Measurements from ENCODE around the gene CFAP65. TPM values are rescaled to one million over a fixed set of nuclear protein-coding genes. Genes with fewer than 3 reads are reported as not detected.

The CFAP65 gene
- total RNA-seq, 1 donor from 2014 or later, result 0.05 TPM

DNA sequence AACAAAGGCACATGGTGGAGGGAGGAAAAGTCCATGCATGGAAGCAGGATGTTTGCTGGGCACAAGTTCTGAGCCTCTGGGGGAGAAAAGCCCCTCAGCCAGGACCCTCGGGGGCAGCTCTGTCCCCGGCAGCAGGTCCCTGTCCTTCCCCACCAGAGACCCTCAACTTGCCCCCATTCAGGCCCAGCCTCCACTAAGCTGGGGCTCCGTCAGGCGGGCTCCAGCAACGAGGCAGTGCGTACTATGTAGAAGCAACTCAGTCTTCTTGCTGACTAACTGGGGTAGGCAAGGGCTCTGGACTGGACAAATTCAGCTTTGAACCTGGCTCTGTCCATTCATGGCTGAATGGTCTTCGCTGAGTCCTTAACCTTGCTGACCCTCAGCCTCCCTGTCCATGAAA, 23.0 kb downstream of the CFAP65 start:
- ATAC-seq (no peak), DNase-seq (ENCODE audit: low spot score) (no peak)

GRCh38 chr2:219017201-219017931, 23.9 kb downstream of the CFAP65 start:
- no peak for DNase-seq (ENCODE audit: low spot score)

GRCh38 chr2:219016721-219017120, 24.6 kb downstream of the CFAP65 start:
- no peak for ATAC-seq
- no peak for DNase-seq (ENCODE audit: low spot score)

More at GRCh38 chr2:219017201-219017931, 23.9 kb downstream of the CFAP65 start:
- ATAC-seq, result no peak

GRCh38 chr2:219010873-219011272, 30.4 kb downstream of the CFAP65 start:
- DNase-seq (ENCODE audit: low spot score) (no peak), ATAC-seq (no peak)

DNA sequence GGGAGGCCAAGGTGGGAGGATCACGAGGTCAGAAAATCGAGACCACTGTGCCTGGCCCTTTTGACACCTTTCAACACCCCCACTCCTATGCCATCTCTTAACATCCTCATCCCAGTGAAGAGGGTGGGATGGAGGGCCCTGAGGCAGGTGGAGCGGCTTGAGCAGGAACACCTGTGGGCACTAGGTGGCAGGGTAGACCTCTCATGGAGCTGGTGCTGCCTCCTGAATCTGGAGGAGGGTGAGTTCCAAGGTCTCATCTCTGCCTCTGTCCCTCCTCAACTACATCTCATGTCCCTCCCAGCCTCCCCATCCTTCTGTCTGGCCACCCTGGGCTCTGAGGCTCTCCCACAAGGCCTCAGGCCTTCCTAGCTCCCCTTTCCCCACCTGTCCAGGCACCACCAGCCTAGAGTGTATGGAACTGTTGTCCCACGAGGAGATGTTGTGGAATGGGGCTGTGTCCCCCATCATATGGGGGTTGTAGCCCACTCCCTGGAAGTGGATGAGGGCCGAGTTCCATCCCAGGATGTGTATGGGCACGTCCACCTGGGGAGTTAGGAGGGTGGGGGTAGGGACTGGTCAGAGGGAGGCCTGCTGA, 31.1 kb downstream of the CFAP65 start:
- DNase-seq (ENCODE audit: low spot score), result no peak

GRCh38 chr2:219009294-219009693, 32.0 kb downstream of the CFAP65 start:
- DNase-seq (ENCODE audit: low spot score) (no peak), ATAC-seq (no peak)

More for the DNA sequence above, 31.1 kb downstream of the CFAP65 start:
- ATAC-seq, result peak; percentile 94

DNA sequence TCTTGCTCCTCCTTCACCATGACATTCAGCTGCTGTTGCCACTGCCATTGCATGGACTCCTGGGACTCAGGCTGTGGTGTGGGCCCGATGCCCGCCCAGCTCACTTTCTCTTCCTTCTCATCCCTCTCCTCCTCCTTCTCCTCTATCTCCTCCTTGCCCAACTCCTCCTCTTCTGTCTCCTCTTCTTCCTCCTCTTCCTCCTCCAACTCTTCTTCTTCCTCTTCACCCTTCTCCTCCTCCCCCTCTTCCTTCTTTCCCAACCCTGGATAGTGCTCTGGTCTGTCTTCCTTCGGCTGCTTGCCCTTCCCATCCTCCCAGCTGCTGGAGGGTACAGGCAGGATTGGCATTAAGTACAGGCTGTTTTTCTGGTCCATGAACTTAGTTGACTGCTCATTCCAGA, 37.3 kb downstream of the CFAP65 start:
- DNase-seq (ENCODE audit: low spot score) (no peak), ATAC-seq (no peak)

DNA sequence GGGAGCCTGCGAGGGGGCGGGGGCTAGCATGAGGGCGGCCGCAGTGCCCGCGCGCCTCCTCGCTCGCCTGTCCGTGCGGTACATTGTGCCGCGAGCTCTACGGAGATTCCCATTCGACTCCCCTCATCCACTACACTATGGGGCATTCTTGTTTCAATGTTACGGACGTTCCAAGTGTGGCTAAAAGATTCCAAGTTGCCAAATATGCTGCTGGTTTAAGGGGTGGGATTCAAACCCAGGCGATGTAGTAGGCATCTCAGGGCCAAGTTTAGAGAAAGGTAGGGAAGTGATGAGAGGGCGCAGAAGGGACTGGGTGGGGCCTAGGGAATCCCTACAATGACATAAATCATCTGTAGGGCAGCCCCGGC, 38.1 kb downstream of the CFAP65 start:
- ATAC-seq, result no peak
- DNase-seq (ENCODE audit: low spot score), result no peak

DNA sequence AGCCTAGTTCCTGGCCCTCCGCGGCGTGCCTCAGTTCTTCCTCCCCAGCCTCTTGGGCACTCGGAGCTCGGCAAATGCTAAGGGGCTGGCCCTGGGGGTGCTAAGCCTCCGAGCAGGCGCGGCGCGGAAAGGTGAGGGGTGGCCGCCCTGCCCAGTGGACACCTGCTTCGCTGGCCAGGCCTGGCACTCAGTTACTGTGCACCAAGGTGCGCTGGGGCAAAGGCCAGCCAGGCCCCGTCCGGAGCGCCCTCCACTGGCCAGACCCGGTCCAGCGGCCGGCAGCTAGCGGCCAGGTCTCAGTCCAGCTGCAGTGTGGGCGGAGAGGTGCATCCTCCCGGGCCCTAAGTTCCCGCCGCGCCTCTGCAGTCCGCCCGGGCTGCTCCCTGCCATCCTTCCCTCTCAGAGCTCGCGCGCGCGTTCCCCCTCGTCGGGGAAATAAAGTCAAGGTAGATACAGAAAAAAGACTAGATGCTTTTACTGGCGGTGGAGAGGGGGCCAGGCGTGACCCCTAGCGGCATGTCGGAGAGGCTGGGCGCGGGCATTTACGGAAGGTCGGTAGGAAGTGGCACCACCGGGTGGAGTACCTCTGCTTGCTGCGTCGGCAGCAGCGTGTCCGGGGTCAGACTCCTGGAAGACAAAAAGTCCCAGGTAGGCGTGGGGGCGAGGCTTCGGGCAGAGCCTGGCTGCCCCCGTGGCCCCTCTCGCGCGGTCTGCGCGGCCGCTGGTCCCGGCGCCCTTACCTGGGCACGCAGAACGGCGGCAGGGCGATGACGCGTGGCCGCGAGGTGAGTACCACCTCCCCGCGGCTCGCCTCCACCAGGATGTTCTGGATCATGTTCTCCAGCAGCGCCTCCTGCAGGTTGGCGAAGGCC, 38.7 kb downstream of the CFAP65 start:
- peak; percentile 94 for DNase-seq (ENCODE audit: low spot score)
- ATAC-seq, result peak; percentile 86

GRCh38 chr2:219001577-219002394, 39.5 kb downstream of the CFAP65 start:
- ATAC-seq (peak; percentile 82), DNase-seq (ENCODE audit: low spot score) (peak; percentile 98)

- no peak for DNase-seq (ENCODE audit: low spot score)
- no peak for ATAC-seq
Observed at GRCh38 chr2:219001100-219001576, 40.2 kb downstream of the CFAP65 start.

- ATAC-seq (no peak), DNase-seq (ENCODE audit: low spot score) (no peak)
Observed at GRCh38 chr2:219000569-219000960, 40.8 kb downstream of the CFAP65 start.

GRCh38 chr2:218999881-219000568, 41.3 kb downstream of the CFAP65 start:
- DNase-seq (ENCODE audit: low spot score) (no peak), ATAC-seq (no peak)

DNA sequence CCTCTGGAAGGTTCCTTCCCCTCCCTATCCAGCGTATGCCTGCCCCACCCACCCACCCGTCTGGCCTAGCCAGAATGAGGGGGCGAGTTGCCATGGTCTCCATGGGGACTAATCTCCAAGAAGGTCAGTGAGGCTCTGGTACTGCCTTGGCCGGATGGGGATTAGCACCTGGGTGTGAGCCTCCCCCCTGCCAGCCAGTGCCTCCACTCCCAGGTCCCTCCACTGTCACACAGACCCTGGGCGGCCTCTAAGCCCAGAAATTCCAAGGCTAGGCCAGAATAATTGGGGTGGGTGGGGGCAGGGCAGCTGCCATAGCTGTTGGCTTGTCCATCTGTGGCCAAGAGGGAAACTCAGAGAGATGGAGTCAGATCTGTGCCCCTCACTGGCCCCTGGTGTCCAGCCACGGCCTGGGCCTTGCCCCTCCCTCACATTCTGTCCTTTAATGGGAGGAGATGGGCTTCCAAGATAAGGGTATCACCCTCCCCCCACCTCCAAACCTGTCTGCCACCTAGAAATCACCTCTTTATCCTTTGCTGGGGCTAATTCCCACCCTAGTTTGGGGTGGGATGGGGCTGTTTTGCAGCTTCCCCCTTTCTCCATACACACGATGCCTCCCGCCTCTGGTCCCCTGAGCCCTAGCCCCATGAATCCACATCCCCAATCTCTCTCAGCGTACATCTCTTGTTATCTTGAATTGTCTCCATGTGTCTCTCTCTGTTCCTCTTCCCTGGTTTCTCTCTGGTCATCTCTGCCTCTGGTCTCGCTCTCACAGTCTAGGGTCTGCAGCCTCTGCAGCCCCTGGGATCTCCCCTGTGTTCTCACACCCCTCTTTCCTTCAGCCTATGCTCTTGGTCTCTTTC, 42.1 kb downstream of the CFAP65 start:
- DNase-seq (ENCODE audit: low spot score) (no peak), ATAC-seq (no peak)

DNA sequence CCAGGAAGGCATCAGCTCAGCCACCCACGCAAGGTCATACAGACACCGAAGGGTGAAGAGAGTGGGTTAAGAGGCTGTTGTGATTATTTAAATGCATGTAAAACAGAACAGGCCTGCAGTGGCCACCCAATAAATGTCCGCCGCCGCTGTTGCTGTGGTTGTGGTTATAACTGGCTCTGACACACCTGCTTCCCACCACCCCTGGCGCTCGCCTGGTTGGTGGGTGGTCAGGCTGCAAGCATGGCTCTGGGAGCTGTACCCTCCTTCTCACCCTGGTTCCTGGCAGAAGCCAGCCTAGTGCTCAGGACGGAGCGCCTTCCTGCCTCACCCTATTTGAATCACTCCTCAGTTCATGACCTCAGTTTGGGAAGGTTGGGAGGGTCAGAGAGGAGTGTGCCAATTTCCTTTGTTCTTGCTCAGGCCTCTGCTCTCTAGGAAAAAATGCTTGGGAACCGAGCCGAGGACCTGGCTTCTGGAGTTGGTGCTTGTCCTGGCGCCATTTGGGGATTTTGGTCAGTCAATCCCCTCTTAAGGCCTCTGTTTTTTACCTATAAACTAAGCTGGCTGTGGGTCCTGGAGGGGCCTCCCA, 42.8 kb downstream of the CFAP65 start:
- ATAC-seq (no peak), DNase-seq (ENCODE audit: low spot score) (no peak)

GRCh38 chr2:218997731-218998130, 43.6 kb downstream of the CFAP65 start:
- no peak for DNase-seq (ENCODE audit: low spot score)
- ATAC-seq, result no peak

GRCh38 chr2:218996937-218997336, 44.4 kb downstream of the CFAP65 start:
- ATAC-seq, result peak; percentile 18
- no peak for DNase-seq (ENCODE audit: low spot score)

DNA sequence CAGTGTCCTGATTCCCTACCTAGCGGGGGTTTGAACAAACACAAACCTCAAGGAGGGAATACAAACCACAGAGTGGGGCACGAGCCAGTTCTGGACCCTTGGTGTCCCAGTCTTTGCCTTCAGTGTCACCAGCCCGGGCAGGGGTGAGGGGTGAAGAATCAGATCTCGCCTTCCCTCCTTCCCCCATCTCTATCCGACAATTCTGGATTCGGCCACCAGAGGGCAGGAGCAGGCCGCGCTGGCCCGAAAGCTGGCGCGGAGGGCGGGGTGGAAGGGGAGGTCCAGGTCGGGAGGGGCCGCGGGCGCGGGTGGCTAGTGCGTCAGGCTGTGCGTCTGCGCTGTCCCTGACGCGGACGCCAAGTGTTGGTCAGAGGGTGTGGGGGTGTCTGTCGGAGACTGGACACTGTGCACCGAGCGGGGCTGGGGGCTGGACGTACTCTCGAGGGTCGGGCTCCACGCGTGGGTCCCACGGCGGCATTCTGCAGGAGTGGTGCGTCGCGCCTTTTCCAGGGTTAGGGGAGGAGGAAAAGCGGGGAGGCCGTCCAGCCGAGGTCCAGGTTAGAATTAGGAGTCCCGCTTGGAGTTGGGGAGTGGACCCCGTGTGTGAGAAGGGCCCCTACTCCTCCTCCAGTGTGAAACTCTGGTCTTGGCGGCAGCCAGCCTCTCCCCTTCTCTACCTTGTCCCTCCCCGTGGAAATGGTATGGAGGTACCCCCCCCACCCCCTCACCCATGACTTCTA, 45.2 kb downstream of the CFAP65 start:
- DNase-seq (ENCODE audit: low spot score) (peak; percentile 91), ATAC-seq (peak; percentile 92)

Measured in left lobe of liver (tissue), 2 donors.